K562 (cell line): ENCODE data around the gene NPR2. TPM values are rescaled to one million over a fixed set of nuclear protein-coding genes. Genes with fewer than 3 reads are reported as not detected.

Experiments
- CCNT2 ChIP-seq: IDR thresholded peaks from 2 replicates; pipeline ENCODE4 v1.6.1; 2011; ENCODE audit warnings: borderline replicate concordance, low read depth, mild to moderate bottlenecking, moderate library complexity, mixed read lengths, low read length; ENCODE audit not compliant: insufficient read length; ENCODE audit errors: extremely low read depth
- CREB3 ChIP-seq: fragments of 450-650 bp; conservative IDR thresholded peaks from 2 replicates; pipeline ENCODE4 v1.6.1; 2016; ENCODE audit warnings: missing genetic modification characterization, low read depth, mild to moderate bottlenecking, missing compliant biosample characterization, moderate library complexity
- FOXJ2 ChIP-seq: fragments of 200-800 bp; sonication (Bioruptor generic); IDR thresholded peaks from 2 replicates; pipeline ENCODE4 v1.6.1; 2016; ENCODE audit warnings: missing genetic modification characterization, missing compliant biosample characterization
- MBD2 ChIP-seq: sonication (generic); IDR thresholded peaks from 2 replicates; pipeline ENCODE4 v1.6.1; 2016; ENCODE audit warnings: low read depth, borderline replicate concordance
- MGA ChIP-seq: fragments of 450-650 bp; IDR thresholded peaks from 2 replicates; pipeline ENCODE4 v1.6.1; 2016; ENCODE audit warnings: mild to moderate bottlenecking, moderate library complexity
- PYGO2 ChIP-seq: fragments of 450-650 bp; IDR thresholded peaks from 2 replicates; pipeline ENCODE4 v1.6.1; 2016; ENCODE audit warnings: mild to moderate bottlenecking, missing genetic modification characterization, moderate library complexity, missing compliant biosample characterization
- SAP30 ChIP-seq: fragments of 200-600 bp; sonication (generic); IDR thresholded peaks from 2 replicates; pipeline ENCODE4 v1.6.1; 2012; ENCODE audit warnings: borderline replicate concordance, low read depth, mild to moderate bottlenecking, moderate library complexity, low read length, control low read depth, inconsistent platforms; ENCODE audit not compliant: insufficient read depth, poor library complexity, severe bottlenecking
- SIN3A ChIP-seq, 2 experiments: fragments of 150-350 bp in 1 of 2; IDR thresholded peaks; 2 replicates each; pipeline ENCODE4 v1.6.1; 2011 to 2016; ENCODE audit warnings: borderline replicate concordance in 2 of 2, low read depth in 2 of 2, low read length in 2 of 2, mild to moderate bottlenecking in 2 of 2, moderate library complexity in 2 of 2; ENCODE audit not compliant: control insufficient read depth in 1 of 2
- TGIF2 ChIP-seq: sonication (generic); formaldehyde crosslinking; IDR thresholded peaks from 2 replicates; pipeline ENCODE4 v1.8.1; 2022; ENCODE audit warnings: mild to moderate bottlenecking, missing genetic modification reagents, moderate library complexity
- ZBTB2 ChIP-seq: fragments of 450-650 bp; IDR thresholded peaks from 2 replicates; pipeline ENCODE4 v1.6.1; 2016; ENCODE audit warnings: antibody characterized with exemption
- ZNF212 ChIP-seq: fragments of 450-650 bp; formaldehyde crosslinking; IDR thresholded peaks from 2 replicates; pipeline ENCODE4 v1.4.0; 2020; ENCODE audit warnings: mild to moderate bottlenecking
- ZNF707 ChIP-seq: fragments of 250-450 bp; sonication (Bioruptor Pico); conservative IDR thresholded peaks from 2 replicates; pipeline ENCODE4 v1.8.0; 2022; ENCODE audit warnings: inconsistent platforms, mild to moderate bottlenecking, moderate library complexity
- polyA plus RNA-seq, 8 experiments: library from polyadenylated mRNA; depleted of rRNA in 4 of 8; stranded (reverse) in 5 of 8; unstranded in 3 of 8; fragments of >200 nt; fragmentation: Nextera tagmentation in 2 of 8; fragmentation: Illumina TruSeq in 1 of 8; extraction: Ambion mirVana in 2 of 8; extraction: Trizol in 1 of 8; gene quantifications; 2 replicates each; pipeline versions ENCODE4 v1.2.1 to v1.2.3, GENCODE V29; 2011 to 2014; ENCODE audit warnings: inconsistent platforms in 1 of 8, missing spikeins in 1 of 8
- total RNA-seq, 7 experiments: library from RNA; depleted of rRNA in 6 of 7; stranded (reverse); fragments of >200 nt in 6 of 7; fragmentation: Illumina TruSeq in 2 of 7; extraction: Trizol in 2 of 7; gene quantifications; 2 replicates each; pipeline versions ENCODE4 v1.2.1 to v1.2.3, GENCODE V29; 2011 to 2021; ENCODE audit warnings: low replicate concordance in 1 of 7

NPR2 gene
- total and polyA plus RNA-seq, 9 of the 15 experiments (the other 6 are each of a cell fraction or from before 2014, with no cell fraction given) = 2.4 to 12.9 (median 6.0) TPM

- TF ChIP-seq MGA (peak; percentile 54), FOXJ2 (tag) (no peak), SIN3A (IDR thresholded peaks at IDR 0.05; ENCODE audit: borderline replicate concordance in 2 of 2, control insufficient read depth in 1 of 2, low read depth in 2 of 2, low read length in 2 of 2) (peak in 1 of 2 experiments; percentile 15; a peak in 1 of 4 replicates), TGIF2 (CRISPR knock-in tag) (no peak), ZNF707 (CRISPR knock-in tag) (no peak), CREB3 (no peak), PYGO2 (tag) (no peak), ZBTB2 (no peak), CCNT2 (no peak), ZNF212 (no peak), SAP30 (peak; percentile 69), MBD2 (no peak)
Measured at GRCh38 chr9:35814106-35814840, 22.9 kb downstream of the NPR2 start (continued).
